GM19023 (cell line): ENCODE results near the gene SHOC2.

Source experiments
- ATAC-seq: cut with Tn5 transposase; IDR thresholded peaks from one replicate; pipeline ENCODE4 v1.9.1; 2021; ENCODE audit warnings: mild to moderate bottlenecking, moderate library complexity; ENCODE audit not compliant: unreplicated experiment

The SHOC2 gene

DNA sequence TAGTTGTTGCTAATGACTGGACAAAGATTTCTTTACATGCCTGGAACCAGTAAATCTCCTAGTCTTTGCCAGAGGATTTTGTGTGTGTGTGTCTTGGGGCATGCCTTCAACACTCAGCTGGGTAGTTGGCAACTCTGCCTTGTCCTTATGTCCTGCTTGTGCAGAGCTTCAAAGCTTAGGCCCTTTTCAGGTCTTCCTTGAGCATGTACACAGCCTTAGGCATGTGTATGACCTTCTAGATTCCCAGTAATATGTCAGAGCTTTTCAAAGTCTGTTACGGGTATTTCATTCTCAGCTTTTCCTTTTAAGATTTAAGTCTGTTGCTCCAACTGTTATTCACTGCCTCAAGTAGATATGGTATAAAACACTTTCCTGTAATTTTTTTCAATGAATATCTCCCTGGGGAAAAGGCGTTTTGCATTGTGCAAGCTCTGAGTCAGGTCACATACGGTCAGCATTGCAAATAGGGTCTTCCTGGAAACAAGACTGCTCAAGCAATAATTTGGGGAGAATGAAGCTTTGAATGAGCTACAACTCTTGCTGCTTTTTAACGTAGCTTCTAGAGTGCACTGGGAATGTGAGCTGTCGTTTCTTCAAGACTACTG, 25.5 kb downstream of the SHOC2 start:
- no peak for ATAC-seq

DNA sequence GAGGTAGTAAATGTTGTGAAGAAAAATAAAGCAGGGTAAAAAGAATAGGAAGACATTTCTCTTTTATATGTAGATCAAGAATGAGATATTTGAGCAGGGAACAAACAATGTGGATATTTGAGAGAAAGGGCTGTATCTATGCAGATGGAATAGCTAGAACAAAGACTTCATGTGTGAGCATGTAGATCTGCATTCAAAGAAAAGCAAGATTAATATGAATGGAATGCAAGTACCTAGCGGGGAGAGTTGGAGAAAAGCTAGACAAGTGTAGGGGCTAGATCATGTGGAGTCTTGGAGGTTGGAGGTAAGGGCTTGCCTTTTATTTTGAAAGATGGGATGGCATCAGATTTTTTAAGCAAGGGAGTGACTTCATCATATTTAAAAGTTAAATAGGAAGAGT, 27.1 kb downstream of the SHOC2 start:
- no peak for ATAC-seq

DNA sequence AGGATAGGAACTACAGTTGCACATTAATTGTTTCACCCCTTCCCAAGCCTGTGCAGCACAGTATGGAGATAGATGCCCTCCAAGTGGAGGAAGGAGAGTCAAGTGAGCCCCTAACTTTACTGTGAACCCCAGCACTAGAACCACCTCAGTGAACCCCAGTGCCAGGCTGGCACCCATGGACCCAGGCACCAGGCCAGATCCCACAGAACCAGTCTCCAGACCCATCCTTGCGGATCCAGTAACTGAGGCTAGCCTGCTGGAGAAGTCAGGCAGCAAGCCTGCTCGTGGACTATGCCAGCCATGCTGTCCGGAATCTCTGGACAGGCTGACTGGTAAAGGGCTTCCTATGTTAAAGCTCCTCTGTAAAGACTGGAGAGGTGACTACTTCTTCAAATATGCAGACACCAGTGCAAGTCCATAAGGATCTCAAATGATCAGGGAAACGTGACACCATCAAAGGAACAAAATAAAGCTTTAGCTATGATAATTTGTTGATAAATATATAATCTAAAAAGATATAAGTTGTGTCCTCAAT, 27.7 kb downstream of the SHOC2 start:
- no peak for ATAC-seq

DNA sequence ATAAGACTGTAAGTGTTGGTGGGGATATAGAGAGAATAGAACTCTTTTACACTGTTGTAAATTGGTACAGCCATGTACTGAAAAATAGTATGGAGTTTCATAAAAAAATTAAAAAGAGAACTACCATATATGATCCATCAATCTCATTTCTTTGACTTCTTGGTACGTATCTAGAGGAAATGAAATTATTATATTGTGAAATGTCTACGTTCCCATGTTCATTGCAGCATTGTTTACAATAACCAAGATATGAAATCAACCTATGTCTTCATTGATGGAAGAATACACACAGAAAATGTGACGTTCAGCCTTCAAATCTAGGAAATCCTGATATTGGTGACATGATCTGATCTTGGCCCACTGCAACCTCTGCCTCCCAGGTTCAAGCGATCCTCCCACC, 32.0 kb downstream of the SHOC2 start:
- no peak for ATAC-seq

DNA sequence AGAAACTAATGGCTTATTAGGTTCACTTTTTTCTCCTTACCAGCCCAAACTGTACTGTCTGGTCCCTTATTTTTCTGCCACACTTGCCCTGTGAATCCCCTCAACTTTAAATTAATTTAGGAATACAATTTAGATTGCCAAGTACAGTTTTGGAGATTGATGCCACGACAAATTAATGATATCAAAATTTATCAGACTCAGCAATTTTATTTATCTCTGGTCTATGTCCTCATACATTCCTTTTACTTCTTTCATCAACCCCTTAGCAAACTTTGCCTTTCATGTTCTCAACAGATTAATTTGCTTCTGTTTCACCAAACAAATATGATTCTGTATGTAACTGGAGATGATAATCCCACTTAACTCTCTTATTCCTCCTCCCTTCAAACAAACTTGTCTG, 38.2 kb downstream of the SHOC2 start:
- no peak for ATAC-seq

DNA sequence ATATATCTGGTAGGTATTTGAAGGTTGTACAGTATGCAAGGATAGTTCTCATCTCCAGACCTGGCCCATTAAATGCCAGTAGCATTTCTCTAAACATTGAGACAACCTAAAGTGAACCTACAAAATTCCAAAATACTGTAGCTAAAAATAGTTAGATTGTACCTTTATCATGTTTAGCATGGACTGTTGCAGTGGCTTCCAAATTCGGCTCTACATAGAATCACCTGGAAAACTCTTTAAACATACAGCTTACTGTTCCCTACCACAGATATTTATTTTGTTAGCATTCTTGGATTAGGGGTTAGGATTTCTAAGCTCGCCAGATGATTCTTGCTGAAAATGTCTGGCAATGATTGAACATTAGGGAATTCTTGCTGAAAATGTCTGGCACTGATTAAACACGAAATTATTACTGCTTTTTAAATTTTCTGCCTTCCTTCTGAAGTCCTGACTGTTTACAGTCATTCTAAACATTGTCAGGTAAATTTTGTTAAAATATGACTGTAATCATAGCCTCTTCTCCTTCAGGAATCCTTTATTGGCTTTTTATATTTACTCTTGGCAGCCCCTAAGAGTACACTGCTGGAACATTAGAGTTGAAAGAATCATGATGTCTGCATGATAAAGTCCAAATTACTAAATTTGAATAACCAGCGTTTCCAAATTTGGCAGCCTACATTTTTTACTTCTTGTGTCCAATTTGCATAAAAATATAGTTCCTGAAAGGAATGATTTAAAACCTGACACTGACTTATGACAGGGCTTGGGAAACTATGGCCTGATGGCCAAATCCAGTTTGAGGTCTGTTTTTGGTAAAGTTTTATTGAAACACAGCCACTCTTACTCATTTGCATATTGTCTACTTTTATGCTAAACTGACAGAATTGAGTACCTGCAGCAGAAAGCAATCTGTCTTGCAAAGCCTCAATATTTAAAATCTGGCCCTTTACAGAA, 40.3 kb downstream of the SHOC2 start:
- no peak for ATAC-seq

DNA sequence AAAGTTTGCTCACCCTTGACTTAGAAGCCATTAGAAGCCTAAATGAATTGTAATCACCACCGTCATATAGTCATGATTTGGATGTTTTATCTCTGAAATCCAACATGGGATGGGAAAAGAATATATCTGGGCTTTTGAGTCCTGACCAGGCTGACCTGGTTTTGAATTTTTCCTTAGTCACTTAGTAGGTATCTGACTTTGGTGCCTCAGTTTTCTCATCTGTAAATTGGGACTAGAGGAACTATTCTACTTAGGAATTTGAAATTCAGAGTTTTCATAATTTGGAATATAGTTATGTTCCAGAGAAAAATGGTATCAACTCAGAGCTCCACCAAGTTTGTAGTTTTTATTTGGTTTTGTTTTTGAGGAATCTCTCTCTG, 40.9 kb downstream of the SHOC2 start:
- ATAC-seq: no peak

DNA sequence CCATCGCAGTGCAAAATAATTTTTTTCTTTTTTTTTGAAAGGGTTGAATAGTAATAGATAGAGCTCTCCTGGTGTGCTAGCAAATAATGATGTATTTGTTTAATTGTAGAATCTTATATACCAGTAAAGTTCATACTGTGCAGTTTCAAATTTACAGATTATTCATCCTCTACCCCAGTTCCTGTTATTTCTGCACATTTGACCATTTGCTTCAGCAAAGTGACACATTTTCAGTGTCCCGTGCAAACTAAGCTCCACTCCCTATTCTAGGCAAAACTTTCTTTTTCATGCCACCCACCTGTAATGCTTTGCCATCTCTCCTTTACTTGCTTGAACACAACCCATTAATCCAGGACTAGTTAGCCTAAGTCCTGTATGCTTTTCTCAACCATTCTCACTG, 43.0 kb downstream of the SHOC2 start:
- no peak for ATAC-seq

DNA sequence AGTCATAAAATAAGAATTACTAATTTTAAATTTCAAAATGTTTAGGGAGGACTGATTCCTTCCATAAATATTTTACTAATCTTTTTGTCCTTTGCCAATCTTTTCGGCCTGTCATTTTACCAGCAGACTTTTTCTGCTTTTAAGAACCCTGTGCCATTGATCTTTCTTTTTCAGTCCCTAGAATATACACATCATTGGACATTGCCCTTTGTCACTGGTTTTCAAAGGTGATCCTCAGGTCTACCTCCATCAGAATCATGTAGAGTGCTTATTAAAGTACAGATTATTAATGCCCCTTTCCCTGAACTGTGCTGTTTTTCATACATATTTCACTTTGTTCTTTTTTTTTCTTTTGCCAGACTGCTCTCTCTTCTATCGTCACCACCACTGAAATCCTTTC, 43.8 kb downstream of the SHOC2 start:
- no peak for ATAC-seq

DNA sequence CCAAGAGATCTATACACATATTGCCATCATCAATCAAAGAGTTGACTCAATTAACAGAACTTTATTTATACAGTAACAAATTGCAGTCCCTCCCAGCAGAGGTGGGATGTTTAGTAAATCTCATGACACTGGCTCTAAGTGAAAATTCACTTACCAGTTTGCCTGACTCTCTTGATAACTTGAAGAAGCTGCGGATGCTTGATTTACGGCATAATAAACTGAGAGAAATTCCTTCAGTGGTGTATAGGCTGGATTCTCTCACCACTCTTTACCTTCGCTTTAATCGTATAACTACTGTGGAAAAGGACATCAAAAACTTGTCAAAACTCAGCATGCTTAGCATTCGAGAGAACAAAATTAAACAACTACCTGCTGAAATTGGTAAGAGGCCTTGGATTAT, 45.3 kb downstream of the SHOC2 start:
- ATAC-seq: no peak

DNA sequence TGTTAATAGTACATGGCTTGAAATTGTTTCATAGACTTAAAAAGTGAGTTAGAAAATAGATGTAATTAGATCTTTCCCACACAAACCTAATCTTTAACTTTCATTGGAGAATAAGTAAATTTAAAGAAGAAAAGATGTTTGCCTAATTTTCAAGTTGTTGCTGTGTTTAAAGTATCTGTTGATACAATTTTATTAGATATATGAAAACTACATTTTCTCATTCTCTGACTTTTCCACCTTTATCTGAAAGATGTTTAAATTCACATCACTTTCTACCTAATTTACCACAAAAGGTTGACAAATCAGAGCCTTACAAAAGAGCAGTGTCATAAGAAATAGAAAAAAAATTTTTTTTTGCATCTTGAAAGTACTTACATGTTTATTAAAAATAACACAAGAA, 45.8 kb downstream of the SHOC2 start:
- ATAC-seq: no peak

DNA sequence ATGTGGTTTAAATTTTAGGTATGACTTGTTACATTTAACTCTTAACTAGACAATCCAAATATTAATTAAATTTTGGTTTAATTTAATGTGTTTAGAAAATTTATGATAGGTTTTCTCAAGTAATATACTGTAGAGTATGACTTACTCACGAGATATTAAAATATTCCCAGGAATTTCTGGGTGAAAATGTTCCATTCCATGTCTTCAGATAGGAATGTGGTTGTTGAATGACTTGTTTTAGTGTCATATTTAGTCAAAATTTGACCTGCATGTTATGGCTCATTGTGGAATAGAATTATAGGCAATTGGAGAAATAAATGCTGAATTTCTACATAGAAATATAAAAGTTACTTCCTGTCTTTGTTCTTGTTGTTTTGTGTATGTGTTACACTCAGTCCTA, 46.7 kb downstream of the SHOC2 start:
- ATAC-seq: no peak

DNA sequence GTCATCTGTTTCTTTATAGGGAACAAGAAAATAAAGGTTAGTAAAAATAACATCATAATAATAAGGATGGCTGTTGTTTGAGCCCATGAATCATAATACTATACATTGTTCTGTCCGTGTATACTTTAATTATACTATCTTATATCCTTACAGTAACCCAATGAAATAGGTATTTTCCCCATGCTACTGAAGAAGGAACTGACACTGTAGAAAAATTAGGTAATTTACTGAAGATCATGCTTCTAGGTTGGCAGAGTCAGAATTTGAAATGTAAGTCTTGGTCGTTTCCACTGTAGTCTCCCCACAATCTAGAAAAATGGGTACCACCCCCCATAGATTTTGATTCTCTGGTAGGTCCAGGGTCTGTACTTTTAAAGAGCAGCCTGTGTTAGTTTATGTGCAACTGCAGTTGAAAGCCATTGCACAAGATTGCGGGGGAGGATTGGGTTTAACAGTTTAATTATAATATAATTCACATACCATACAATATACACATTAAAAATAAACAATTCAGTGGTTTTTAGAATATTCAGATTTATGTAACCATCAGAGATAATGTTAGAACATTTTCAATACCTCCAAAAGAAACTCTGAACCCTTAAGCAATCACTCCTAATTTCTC, 47.7 kb downstream of the SHOC2 start:
- ATAC-seq: no peak

DNA sequence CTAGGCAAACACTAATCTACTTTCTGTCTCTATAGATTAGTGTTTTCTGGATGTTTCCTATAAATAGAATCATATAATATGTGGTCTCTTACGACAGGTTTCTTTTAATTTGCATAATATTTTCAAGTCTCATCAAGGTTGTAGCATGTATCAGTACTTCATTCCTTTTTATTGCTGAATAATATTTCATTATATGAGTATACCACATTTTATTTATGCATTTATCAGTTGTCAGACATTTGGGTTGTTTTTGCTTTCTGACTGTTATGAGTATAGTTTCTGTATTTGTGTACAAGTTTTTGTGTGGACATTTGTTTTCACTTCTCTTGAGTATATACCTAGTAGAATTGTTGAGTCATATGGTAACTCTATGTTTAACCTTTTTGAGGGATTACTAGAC, 48.2 kb downstream of the SHOC2 start:
- peak; percentile 58 for ATAC-seq

DNA sequence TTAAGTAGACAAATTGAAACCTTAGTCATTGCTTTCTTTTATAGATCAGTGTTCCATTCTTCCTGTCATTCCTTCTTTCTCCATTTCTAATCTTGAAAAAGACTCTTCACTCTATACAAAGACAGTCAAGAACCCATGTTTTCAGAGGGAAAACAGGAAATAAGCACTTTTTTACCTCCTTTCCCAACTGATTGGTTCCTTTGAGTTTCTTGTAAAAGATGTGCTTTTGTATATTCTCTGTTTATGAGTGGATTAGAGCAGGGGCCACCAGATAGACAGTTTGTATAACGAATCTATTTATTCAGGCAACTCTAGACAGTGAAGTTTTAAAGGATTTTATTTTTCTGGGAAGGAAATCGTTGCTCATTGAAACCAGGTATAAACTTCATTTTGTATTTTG, 49.8 kb downstream of the SHOC2 start:
- no peak for ATAC-seq

DNA sequence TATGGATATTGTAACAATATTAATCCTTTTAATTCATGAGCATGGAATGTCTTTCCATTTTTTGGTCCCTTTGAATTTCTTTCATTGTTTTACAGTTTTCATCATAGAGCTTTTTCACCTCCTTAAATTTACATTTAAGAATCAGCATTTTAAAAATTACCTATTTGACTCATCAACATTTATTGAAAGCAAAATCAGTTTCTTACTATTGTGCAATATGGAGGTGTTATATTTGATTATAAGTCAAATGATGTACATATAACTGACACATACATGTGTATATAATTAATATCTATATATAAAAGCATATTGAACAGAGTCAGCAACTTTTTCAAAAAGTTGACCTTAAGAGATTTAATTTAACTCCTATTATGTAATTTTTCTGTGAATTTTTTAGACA, 52.2 kb downstream of the SHOC2 start:
- ATAC-seq: no peak

DNA sequence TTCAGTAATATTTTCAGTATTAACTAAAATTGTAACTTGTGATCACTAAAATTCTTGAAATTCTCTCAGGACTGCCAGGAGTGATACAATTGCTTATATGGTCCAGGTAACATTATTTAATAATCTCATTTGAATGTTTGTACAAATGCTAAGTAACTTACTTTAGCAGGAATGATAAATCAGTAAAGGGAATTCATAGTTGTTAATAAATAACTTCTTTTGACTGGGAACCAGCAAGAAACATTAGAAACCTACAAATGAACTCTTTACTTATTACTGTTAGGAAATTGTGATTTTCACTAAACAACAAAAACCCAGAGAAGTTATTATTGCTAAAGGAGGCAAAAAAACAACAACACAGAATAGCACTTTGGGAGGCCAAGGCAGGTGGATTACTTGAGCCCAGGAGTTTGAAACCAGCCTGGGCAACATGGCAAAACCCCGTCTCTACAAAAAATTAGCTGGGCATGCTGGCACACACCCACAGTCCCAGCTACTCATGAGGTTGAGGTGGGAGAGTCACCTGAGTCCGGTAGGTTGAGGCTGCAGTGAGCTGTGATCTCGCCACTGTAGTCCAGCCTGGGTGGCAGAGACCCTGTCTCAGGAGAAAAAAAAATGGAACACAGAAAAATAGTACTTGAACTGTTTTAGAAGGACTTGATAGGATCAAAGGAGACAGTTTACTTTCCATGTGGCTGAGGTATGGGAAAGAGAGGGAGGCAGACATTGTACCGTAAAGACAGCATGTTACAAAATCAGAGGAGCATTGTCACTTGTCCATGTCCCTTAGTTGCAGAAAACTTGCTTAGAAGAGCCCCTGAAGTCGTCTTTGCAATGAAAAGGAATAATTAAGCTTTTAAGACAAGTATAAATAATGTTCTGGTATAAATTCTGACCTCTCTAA, 53.1 kb downstream of the SHOC2 start:
- no peak for ATAC-seq

DNA sequence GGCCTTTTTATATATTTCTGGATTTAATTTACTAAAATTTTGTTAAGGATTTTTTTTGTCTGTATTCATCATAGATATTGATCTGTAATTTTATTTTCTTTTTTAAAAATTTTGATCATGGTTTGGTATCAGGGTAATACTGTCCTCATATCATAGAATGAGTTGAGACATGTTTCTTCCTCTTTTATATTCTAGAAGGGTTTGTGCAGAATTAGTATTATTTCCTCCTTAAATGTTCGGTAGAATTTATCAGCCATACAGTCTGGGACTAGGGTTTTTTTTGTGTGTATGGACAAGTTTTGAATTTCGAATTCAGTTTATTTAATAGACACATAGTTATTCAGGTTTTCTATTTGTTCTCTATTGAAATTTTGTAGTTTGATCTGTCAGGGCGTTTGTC, 54.0 kb downstream of the SHOC2 start:
- no peak for ATAC-seq

DNA sequence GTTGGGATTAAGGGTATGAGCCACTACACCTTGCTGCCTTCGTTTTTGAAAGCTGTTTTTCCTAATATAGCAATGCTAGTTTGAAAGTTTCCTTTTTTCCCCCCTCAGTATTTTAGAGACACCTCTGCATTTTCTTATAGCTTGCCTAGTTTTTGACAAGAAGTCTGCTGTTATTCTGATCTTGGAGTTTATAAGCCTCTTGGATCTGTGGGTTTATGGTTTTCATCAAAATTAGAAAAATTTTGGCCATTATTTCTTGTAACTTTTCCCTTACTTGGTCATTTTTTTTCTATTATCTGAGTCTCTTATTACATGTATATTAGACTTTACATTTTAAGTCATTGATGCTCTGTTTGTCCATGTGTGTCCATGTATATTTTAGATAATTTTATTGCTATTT, 57.2 kb downstream of the SHOC2 start:
- ATAC-seq: no peak

DNA sequence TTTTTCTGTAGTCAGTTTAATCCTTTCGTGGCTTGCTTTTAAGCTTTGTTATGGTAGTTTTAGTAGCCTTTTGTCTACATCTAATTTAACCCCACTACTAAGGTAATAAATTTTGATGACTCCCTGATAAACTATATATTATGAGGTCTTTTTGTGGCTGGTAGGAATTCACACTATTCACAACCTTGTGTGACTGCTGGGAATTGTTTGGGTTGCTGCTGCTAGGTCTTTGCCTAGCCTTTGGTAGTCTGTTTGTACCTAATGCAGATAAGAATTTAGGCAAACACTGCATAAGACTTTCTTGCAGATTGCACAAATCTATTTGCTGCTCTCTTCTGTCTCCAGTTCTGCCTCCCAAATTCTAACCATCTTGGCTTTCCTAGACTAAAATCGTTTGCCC, 58.3 kb downstream of the SHOC2 start:
- no peak for ATAC-seq

DNA sequence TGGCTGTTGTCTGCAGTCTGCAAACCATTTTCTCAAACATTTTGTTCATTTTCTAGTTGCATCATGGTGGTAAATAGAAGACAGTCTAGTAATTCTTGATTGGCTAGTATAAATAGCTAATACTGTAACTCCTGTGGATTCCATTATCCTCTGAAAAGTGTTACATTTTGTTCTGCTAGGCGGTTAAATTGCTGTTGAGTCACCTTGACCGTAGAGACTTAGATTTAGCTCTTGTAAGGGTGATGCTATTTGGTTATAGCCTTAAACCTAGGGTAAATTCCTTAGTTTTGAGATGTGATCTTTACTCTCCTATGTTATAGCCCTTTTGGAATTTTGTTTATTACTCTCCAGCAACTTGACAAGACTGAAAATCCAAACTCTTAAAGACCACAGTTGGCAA, 58.8 kb downstream of the SHOC2 start:
- ATAC-seq: no peak
